Measurements from ENCODE around the gene ARHGAP29.

- TF ChIP-seq POLR2A (IDR thresholded peaks at IDR 0.05) (no peak), CTCF (IDR thresholded peaks at IDR 0.05) (no peak)
These were observed 71.5 kb downstream of the ARHGAP29 start for GRCh38 chr1:94165843-94166242.

Data from vagina (tissue), 2 donors.